Stomach (tissue), 4 donors: ENCODE measurements around the gene PLD4.

Experiments used
- POLR2A ChIP-seq, 4 donors: fragments of 450-650 bp; IDR thresholded peaks; one replicate each; pipeline ENCODE4 v1.6.1; 2016; ENCODE audit warnings: antibody characterized with exemption in 4 of 4, control low read depth in 2 of 4, mild to moderate bottlenecking in 1 of 4, moderate library complexity in 1 of 4
- POLR2AphosphoS5 ChIP-seq, 3 donors: sonication (generic); formaldehyde crosslinking; IDR thresholded peaks; one replicate each; pipeline ENCODE4 v1.6.1; 2016; ENCODE audit warnings: antibody characterized with exemption in 3 of 3
- TF ChIP-seq, protein P1 (sequence below), 7 experiments: fragments of 450-650 bp in 4 of 7; fragments of 200-600 bp in 3 of 7; sonication (generic) in 3 of 7; IDR thresholded peaks; one replicate each; pipeline ENCODE4 v1.5.1; 2016 to 2019; ENCODE audit warnings: antibody characterized with exemption in 7 of 7, control low read depth in 2 of 7, mild to moderate bottlenecking in 1 of 7

DNA sequence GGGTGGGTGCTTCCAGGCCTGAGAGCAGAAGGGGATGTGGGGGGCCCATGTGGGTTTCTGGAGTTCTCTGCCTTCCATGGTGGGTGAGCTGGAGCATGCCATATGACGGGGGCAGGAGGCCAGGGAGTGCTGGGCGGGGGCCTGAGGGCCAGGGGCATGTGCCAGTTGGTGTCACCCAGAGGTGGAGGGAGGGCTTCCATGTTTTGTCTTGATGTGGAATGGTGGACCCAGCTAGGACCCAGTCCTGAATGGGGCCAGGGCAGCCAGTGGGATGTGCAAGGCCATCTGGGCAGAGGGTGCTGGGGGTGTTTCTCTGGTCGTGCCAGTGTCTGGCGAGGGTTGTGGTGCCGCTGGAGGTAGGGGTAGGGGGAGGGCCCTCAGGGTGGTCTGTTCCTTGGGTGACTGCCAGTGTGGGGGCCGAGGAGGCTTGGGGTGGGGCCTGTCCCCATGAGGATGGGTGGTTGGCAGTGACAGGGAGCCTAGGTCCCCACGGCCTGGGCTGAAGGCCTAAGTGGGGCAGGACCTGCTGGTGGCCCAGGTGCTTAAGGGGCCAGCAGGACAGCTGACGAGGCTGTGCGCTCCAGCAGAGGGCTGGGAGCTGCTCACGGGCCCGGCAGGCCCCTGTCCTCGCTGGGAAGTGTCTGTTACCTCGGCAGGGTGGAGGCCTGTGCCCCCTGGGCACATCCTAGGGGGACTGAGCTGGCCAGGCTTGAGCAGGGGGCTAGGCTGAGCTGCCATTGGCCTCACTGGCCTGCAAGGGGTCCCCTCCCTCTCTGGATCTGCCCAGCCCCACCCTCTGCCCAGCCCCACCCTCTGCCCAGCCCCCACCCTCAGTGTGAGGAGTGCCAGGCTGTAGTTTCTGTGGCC is 32.8 kb upstream of the PLD4 start:
- TF ChIP-seq, protein P1, sequence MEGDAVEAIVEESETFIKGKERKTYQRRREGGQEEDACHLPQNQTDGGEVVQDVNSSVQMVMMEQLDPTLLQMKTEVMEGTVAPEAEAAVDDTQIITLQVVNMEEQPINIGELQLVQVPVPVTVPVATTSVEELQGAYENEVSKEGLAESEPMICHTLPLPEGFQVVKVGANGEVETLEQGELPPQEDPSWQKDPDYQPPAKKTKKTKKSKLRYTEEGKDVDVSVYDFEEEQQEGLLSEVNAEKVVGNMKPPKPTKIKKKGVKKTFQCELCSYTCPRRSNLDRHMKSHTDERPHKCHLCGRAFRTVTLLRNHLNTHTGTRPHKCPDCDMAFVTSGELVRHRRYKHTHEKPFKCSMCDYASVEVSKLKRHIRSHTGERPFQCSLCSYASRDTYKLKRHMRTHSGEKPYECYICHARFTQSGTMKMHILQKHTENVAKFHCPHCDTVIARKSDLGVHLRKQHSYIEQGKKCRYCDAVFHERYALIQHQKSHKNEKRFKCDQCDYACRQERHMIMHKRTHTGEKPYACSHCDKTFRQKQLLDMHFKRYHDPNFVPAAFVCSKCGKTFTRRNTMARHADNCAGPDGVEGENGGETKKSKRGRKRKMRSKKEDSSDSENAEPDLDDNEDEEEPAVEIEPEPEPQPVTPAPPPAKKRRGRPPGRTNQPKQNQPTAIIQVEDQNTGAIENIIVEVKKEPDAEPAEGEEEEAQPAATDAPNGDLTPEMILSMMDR (IDR thresholded peaks at IDR 0.05) = no peak
- TF ChIP-seq POLR2A (IDR thresholded peaks at IDR 0.05) = no peak
- no peak for TF ChIP-seq POLR2AphosphoS5 (IDR thresholded peaks at IDR 0.05)
